Loucy (cell line): ENCODE results near the gene CREB3L2.

Experiments
- H2AFZ ChIP-seq: fragments of 200-600 bp; sonication (generic); 2 replicates; pipeline ENCODE4 v1.6.0; 2016; ENCODE audit warnings: antibody characterized with exemption, mild to moderate bottlenecking, low read length, moderate library complexity
- H3F3A ChIP-seq: fragments of 200-600 bp; 2 replicates; pipeline ENCODE4 v1.6.0; 2016; ENCODE audit warnings: antibody characterized with exemption, low read depth, mild to moderate bottlenecking
- H3K27me3 ChIP-seq: fragments of 200-600 bp; sonication (generic); 2 replicates; pipeline ENCODE4 v1.6.1; 2014; ENCODE audit warnings: low read length, mild to moderate bottlenecking; ENCODE audit not compliant: insufficient read depth, poor library complexity, severe bottlenecking
- H3K36me3 ChIP-seq: fragments of 200-600 bp; sonication (generic); 2 replicates; pipeline ENCODE4 v1.6.1; 2016; ENCODE audit warnings: low read length; ENCODE audit not compliant: insufficient read depth
- H3K4me1 ChIP-seq: fragments of 200-600 bp; sonication (generic); 2 replicates; pipeline ENCODE4 v1.5.1; 2014; ENCODE audit warnings: low read length, mild to moderate bottlenecking; ENCODE audit not compliant: insufficient read depth, poor library complexity, severe bottlenecking
- H3K4me2 ChIP-seq: fragments of 200-600 bp; sonication (generic); 2 replicates; pipeline ENCODE4 v1.6.0; 2014; ENCODE audit warnings: antibody characterized with exemption, low read length, low read depth, mild to moderate bottlenecking; ENCODE audit not compliant: poor library complexity, severe bottlenecking
- H3K4me3 ChIP-seq: fragments of 200-600 bp; sonication (generic); 2 replicates; pipeline ENCODE4 v1.5.1; 2014; ENCODE audit warnings: low read length, mild to moderate bottlenecking, mixed read lengths; ENCODE audit not compliant: poor library complexity, severe bottlenecking
- H3K79me2 ChIP-seq: fragments of 200-600 bp; sonication (generic); 2 replicates; pipeline ENCODE4 v1.6.1; 2014; ENCODE audit warnings: low read length; ENCODE audit not compliant: insufficient read depth
- H3K9ac ChIP-seq: fragments of 200-600 bp; sonication (generic); 2 replicates; pipeline ENCODE4 v1.6.0; 2014; ENCODE audit warnings: mild to moderate bottlenecking, low read depth, low read length, moderate library complexity; ENCODE audit not compliant: poor library complexity, severe bottlenecking
- H3K9me2 ChIP-seq: fragments of 200-600 bp; sonication (generic); replicated peaks from 2 replicates; pipeline ENCODE4 v1.6.1; 2016; ENCODE audit warnings: low read depth, low read length, mixed read lengths
- H3K9me3 ChIP-seq: fragments of 200-600 bp; sonication (generic); 2 replicates; pipeline ENCODE4 v1.6.1; 2014; ENCODE audit warnings: mild to moderate bottlenecking, antibody characterized with exemption, low read length, low read depth; ENCODE audit not compliant: insufficient read depth
- H4K20me1 ChIP-seq: fragments of 200-600 bp; sonication (generic); 2 replicates; pipeline ENCODE4 v1.6.0; 2014; ENCODE audit warnings: antibody characterized with exemption, low read length, mild to moderate bottlenecking; ENCODE audit not compliant: insufficient read depth, poor library complexity, severe bottlenecking
- CTCF ChIP-seq: fragments of 200-600 bp; sonication (generic); conservative IDR thresholded peaks from 2 replicates; pipeline ENCODE4 v1.5.1; 2014; ENCODE audit warnings: mild to moderate bottlenecking, antibody characterized with exemption, low read length
- EZH2phosphoT487 ChIP-seq: fragments of 200-600 bp; IDR thresholded peaks from 2 replicates; pipeline ENCODE4 v1.6.1; 2018; ENCODE audit warnings: antibody characterized with exemption, mild to moderate bottlenecking, moderate library complexity, borderline replicate concordance

The CREB3L2 gene

GRCh38 chr7:137989094-137989493 is 12.8 kb downstream of the CREB3L2 start:
- Histone ChIP-seq H3K4me1 (peaks cover 51% of the 10 kb centered on the region), H3K27me3 (no peaks in the 10 kb centered on the region), H3K36me3 (no peaks in the 10 kb centered on the region), H3K4me3 (no peak overlapping the region), H2AFZ (no peak overlapping the region), H4K20me1 (no peaks in the 10 kb centered on the region), H3K9me3 (no peaks in the 10 kb centered on the region), H3K79me2 (peaks cover 79% of the 10 kb centered on the region), H3K9ac (no peak overlapping the region), H3K4me2 (no peak overlapping the region), H3K9me2 (no peaks in the 10 kb centered on the region), H3F3A (no peaks in the 10 kb centered on the region)
- no peak for TF ChIP-seq CTCF
- no peak for TF ChIP-seq EZH2phosphoT487

DNA sequence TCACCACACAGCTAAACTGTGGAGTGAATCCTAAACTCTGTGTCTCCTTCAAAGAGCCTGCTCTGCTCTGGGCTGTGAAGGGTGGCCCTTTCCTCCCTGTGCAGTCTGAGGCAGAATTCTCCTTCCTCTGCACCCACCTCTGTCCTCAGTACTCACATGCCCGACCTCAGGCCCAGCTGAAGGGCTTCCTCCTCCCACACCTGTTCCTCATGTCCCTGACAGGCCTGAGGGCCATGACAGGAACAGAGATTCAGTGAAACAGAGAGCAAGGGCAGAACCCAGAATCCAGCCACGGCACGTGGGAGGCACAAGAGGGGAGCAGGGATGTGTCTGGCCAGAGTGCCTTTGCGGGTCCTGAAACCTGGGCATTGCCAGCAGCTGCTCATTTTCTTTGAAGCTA is 13.9 kb downstream of the CREB3L2 start:
- H3K4me2 ChIP-seq, result no peak overlapping the region
- no peaks in the 10 kb centered on the region for H3K9me3 ChIP-seq
- no peaks in the 10 kb centered on the region for H3K27me3 ChIP-seq
- no peaks in the 10 kb centered on the region for H3F3A ChIP-seq
- TF ChIP-seq EZH2phosphoT487 (no peak), CTCF (no peak)
- H3K4me1 ChIP-seq, result peaks cover 40% of the 10 kb centered on the region
- no peaks in the 10 kb centered on the region for H3K9me2 ChIP-seq
- H3K9ac ChIP-seq, result no peak overlapping the region
- peaks cover 79% of the 10 kb centered on the region for H3K79me2 ChIP-seq
- no peak overlapping the region for H3K4me3 ChIP-seq
- peaks cover 2% of the 10 kb centered on the region; the same call in 1 of the 2 replicates for H3K36me3 ChIP-seq
- H2AFZ ChIP-seq, result no peak overlapping the region
- no peaks in the 10 kb centered on the region for H4K20me1 ChIP-seq

DNA sequence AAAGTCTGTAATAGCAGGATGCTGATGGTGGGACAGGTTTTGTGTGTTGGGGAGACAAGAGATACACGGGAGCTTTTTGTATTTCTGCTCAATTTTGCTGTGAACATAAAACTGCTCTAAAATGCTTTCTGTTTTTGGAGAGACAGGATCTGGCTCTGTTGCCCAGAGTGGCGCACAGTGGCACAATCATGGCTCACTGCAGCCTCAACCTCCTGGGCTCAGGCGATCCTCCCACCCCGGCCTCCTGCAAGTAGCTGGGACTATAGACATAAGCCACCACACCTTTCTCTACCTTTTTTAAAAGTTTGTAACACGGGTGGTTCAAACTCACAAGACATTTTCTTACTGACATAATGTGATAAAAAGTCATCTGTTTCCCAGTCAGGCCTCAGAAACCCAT is 14.3 kb downstream of the CREB3L2 start:
- Histone ChIP-seq H3F3A (no peaks in the 10 kb centered on the region), H3K36me3 (peaks cover 4% of the 10 kb centered on the region; the same call in 1 of the 2 replicates), H3K4me1 (peaks cover 36% of the 10 kb centered on the region), H3K27me3 (no peaks in the 10 kb centered on the region), H3K9me3 (no peaks in the 10 kb centered on the region; the same call in 1 of the 2 replicates), H3K79me2 (peaks cover 79% of the 10 kb centered on the region), H2AFZ (no peak overlapping the region), H3K9ac (no peak overlapping the region), H3K9me2 (no peaks in the 10 kb centered on the region), H3K4me2 (no peak overlapping the region), H4K20me1 (no peaks in the 10 kb centered on the region), H3K4me3 (no peak overlapping the region)
- TF ChIP-seq CTCF (no peak), EZH2phosphoT487 (no peak)
